Thymus (tissue), 11 donors: ENCODE results near the gene VDR. TPM values are rescaled to one million over a fixed set of nuclear protein-coding genes. Genes with fewer than 3 reads are reported as not detected.

Source experiments
- DNase-seq, 9 donors: peaks; one replicate each; pipeline ENCODE4 v3.0.0-alpha.2; 2013; ENCODE audit warnings: low spot score in 9 of 9, low read depth in 6 of 9, missing footprints in 1 of 9
- H3K27ac ChIP-seq, 2 donors: one replicate each; pipeline ENCODE4 v1.5.1; 2013; ENCODE audit warnings: control low read depth in 1 of 2, low read depth in 1 of 2, low read length in 1 of 2, mild to moderate bottlenecking in 1 of 2, moderate library complexity in 1 of 2
- H3K27me3 ChIP-seq, 2 donors: one replicate each; pipeline ENCODE4 v1.5.1; 2013; ENCODE audit warnings: low read length in 1 of 2; ENCODE audit not compliant: control insufficient read depth in 2 of 2, insufficient read depth in 1 of 2
- H3K36me3 ChIP-seq, 2 donors: one replicate each; pipeline ENCODE4 v1.5.1; 2013; ENCODE audit warnings: low read length in 1 of 2, mild to moderate bottlenecking in 1 of 2, moderate library complexity in 1 of 2; ENCODE audit not compliant: control insufficient read depth in 2 of 2, insufficient read depth in 2 of 2
- H3K4me1 ChIP-seq, 2 donors: one replicate each; pipeline ENCODE4 v1.5.1; 2013; ENCODE audit warnings: low read length in 2 of 2; ENCODE audit not compliant: control insufficient read depth in 2 of 2, insufficient read depth in 2 of 2
- H3K4me3 ChIP-seq, 2 donors: one replicate each; pipeline ENCODE4 v1.5.1; 2013; ENCODE audit warnings: low read length in 2 of 2, control low read depth in 1 of 2, mild to moderate bottlenecking in 1 of 2
- H3K9me3 ChIP-seq, 2 donors: one replicate each; pipeline ENCODE4 v1.5.1; 2013; ENCODE audit warnings: low read length in 1 of 2, mild to moderate bottlenecking in 1 of 2; ENCODE audit not compliant: control insufficient read depth in 2 of 2, insufficient read depth in 1 of 2
- WGBS: extraction: QIAGEN DNeasy Blood & Tissue Kit; methylation state at CpG from one replicate; pipeline ENCODE4 v1.1.7; 2013; 5-methylcytosine and 5-hydroxymethylcytosine counted together
- polyA plus RNA-seq: library from polyadenylated mRNA; stranded (reverse); fragments of 200-250 nt; gene quantifications from one replicate; pipeline ENCODE4 v1.2.3, GENCODE V29; 2013
- total RNA-seq: library from RNA; stranded (reverse); fragments of 120-200 nt; gene quantifications from one replicate; pipeline ENCODE4 v1.2.4, GENCODE V29; 2013
- donor health status: healthy.

VDR gene
- total and polyA plus RNA-seq, 2 donors, result 1.5 to 3.8 TPM

DNA sequence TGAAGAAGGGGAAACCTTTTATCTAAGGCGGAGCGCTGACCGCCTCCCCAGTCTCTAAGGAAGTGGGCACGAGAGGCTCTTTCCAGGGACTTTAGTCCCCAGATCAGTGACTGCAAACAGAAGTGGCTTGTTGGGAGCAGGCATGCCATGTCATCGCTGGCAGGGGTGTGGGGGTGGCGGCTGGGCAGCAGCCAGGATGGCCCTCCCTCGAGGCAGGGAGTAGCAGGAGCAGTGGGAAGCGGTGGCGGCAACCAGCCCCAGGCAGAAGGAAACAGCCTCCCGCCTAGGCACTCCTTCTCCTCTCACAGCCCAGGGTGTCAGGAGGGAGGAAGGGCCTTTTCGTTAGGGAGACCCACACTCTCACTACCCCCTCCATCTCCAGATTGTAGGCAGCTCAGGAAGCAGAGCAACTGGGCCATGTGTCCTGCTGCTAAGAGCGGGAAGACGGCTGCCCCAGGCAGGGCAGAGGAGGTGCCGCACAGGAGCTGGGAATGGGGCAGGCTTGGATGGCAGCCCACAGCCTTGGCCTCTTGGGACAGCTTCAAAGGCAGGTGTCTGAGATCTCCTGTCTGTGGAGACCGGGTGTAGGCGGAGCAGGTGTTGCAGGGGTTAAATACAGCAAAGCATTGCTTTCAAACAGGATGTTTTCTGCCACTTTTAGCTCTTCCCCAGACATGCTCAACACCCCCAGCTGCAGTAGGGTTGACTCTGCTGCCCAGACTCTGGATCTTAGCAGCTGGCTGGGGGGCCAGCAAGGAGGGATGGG, 21.8 kb downstream of the VDR start:
- peak overlapping the region; percentile 20 to 39 for H3K27ac ChIP-seq
- 43% methylated on average over 16 of the region's 16 CpGs for WGBS
- peak in 8 of 9 donors; percentile 33 to 84 (median 49) for DNase-seq
- H3K4me1 ChIP-seq, result peaks cover 15 to 34% of the 10 kb centered on the region in 2 donors
- no peak overlapping the region for H3K4me3 ChIP-seq
- H3K36me3 ChIP-seq, result no peaks in the 10 kb centered on the region
- H3K27me3 ChIP-seq, result peaks cover 0 to 3% of the 10 kb centered on the region in 2 donors
- no peaks in the 10 kb centered on the region for H3K9me3 ChIP-seq

DNA sequence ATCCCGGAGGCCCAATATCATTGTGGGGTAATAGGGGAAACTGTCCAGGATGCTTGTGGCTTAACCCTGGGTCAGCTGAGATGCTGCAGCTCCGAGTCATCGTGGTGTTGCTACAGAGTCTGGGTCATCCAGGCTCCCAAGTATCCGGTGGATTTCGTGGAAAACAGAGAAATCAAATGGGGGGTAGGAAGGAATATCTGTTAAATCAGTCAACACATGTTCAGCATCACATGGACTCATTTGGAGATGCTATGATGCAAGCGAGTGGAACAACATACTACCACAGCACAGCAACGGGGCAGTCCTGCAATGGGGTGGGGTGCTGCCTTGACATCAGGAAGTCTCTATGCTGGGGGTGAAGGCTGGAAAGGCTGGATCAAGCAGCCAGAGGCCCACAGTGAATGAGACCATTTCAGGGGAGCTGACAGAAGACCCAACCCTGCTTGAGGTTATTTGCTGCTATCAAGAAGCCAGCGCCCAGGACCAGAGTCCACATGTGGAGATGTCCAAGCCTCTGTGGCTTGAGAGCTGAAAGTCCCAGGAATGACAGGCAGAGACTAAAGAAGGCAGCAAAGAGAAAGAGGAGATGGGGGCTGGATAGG, 22.9 kb downstream of the VDR start:
- Histone ChIP-seq H3K9me3 (no peaks in the 10 kb centered on the region), H3K4me1 (peaks cover 15 to 34% of the 10 kb centered on the region in 2 donors), H3K27ac (no peak overlapping the region), H3K4me3 (no peak overlapping the region), H3K27me3 (peaks cover 0 to 3% of the 10 kb centered on the region in 2 donors), H3K36me3 (no peaks in the 10 kb centered on the region)
- no peak for DNase-seq
- WGBS, result 79% methylated on average over 8 of the region's 8 CpGs

GRCh38 chr12:47881051-47881450, 23.7 kb downstream of the VDR start:
- H3K4me3 ChIP-seq, result no peak overlapping the region
- H3K9me3 ChIP-seq, result no peaks in the 10 kb centered on the region
- peaks cover 0 to 3% of the 10 kb centered on the region in 2 donors for H3K27me3 ChIP-seq
- no peak overlapping the region for H3K27ac ChIP-seq
- no peaks in the 10 kb centered on the region for H3K36me3 ChIP-seq
- no peak for DNase-seq
- 98% methylated on average over 2 of the region's 2 CpGs for WGBS
- H3K4me1 ChIP-seq, result peaks cover 15 to 34% of the 10 kb centered on the region in 2 donors

DNA sequence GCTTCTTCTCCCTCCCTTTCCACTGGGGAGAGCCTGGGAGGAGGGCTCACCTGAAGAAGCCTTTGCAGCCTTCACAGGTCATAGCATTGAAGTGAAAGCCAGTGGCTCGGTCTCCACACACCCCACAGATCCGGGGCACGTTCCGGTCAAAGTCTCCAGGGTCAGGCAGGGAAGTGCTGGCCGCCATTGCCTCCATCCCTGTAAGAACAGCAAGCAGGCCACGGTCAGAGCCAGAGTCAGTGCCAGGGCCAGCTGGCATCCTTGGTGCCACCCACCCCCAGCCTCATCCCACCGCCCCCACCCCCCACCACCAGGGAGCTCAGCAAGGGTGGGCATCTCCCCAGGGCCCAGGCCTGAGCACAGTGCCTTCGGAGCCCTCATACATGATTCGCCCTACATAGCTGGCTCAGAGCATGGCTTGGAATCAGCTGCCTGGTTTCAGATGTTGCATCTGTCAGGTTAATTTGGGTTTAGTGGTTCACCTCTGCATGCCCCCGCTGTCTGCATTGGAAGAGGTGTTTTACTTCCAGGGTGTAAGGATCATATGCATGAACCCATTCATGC, 25.8 kb downstream of the VDR start:
- H3K9me3 ChIP-seq, result no peaks in the 10 kb centered on the region
- H3K4me3 ChIP-seq, result no peak overlapping the region
- no peak for DNase-seq
- peaks cover 15 to 21% of the 10 kb centered on the region in 2 donors for H3K4me1 ChIP-seq
- H3K27me3 ChIP-seq, result peaks cover 0 to 3% of the 10 kb centered on the region in 2 donors
- H3K36me3 ChIP-seq, result no peaks in the 10 kb centered on the region
- no peak overlapping the region for H3K27ac ChIP-seq
- WGBS, result 92% methylated on average over 10 of the region's 10 CpGs

DNA sequence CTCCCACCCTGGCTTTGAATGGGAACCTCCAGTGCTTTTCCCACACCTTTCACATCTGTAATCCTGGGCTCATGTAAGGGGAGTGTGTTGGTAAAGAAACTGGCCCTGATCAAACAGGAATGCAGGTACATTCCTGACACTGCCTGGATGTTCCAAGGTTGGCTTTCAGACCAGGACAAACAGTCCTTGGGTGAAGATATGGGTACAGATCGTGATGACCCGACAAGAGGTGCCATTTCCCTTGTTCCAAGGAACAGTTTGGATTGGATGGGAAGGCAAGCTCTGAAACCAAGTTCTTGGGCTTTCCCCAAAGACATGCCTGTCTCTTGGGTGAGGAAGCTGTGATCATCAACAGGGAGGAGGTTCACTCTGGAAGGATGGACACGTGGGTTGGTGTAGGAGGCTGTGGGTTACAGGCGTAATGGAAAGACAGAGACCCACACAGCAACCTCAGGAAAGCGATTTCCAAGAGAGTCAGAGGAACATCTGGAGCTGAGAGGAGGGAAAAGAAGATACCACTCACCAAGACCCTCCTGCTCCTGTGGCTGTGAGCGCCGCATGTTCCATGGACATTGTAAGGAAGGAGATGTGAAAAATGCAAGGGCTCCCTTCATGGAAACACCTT, 26.4 kb downstream of the VDR start:
- H3K36me3 ChIP-seq, result no peaks in the 10 kb centered on the region
- H3K27ac ChIP-seq, result no peak overlapping the region
- no peak for DNase-seq
- no peak overlapping the region for H3K4me3 ChIP-seq
- no peaks in the 10 kb centered on the region for H3K9me3 ChIP-seq
- 98% methylated on average over 7 of the region's 7 CpGs for WGBS
- H3K27me3 ChIP-seq, result peaks cover 0 to 3% of the 10 kb centered on the region in 2 donors
- H3K4me1 ChIP-seq, result peaks cover 9 to 15% of the 10 kb centered on the region in 2 donors

DNA sequence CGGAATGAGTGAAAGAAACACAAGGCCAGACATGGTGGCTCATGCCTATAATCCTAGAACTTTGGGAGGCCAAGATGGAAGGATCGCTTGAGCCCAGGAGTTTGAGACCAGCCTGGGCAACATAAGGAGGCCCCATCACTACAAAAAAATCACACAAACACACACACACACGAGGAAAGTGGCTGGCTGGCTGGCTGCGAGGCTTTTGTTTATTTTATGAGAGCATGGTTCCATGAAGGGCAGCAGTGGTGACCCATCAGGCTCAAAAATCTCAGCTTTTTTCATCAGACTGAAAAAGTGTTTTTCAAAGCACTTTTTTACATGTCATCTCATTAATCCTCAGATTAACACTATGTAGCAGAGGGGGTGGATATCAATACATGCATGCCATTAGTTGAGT, 27.7 kb downstream of the VDR start:
- Histone ChIP-seq H3K9me3 (no peaks in the 10 kb centered on the region), H3K4me3 (no peak overlapping the region), H3K27me3 (peaks cover 0 to 1% of the 10 kb centered on the region in 2 donors), H3K4me1 (peaks cover 0 to 2% of the 10 kb centered on the region in 2 donors), H3K27ac (no peak overlapping the region), H3K36me3 (no peaks in the 10 kb centered on the region)
- WGBS, result 98% methylated on average over 4 of the region's 4 CpGs
- no peak for DNase-seq

- no peaks in the 10 kb centered on the region for H3K4me1 ChIP-seq
- no peaks in the 10 kb centered on the region for H3K27me3 ChIP-seq
- no peaks in the 10 kb centered on the region for H3K36me3 ChIP-seq
- no peak overlapping the region for H3K4me3 ChIP-seq
- no peak overlapping the region for H3K27ac ChIP-seq
- no peaks in the 10 kb centered on the region for H3K9me3 ChIP-seq
- no peak for DNase-seq
Measured at GRCh38 chr12:47876440-47876960, 28.3 kb downstream of the VDR start.

DNA sequence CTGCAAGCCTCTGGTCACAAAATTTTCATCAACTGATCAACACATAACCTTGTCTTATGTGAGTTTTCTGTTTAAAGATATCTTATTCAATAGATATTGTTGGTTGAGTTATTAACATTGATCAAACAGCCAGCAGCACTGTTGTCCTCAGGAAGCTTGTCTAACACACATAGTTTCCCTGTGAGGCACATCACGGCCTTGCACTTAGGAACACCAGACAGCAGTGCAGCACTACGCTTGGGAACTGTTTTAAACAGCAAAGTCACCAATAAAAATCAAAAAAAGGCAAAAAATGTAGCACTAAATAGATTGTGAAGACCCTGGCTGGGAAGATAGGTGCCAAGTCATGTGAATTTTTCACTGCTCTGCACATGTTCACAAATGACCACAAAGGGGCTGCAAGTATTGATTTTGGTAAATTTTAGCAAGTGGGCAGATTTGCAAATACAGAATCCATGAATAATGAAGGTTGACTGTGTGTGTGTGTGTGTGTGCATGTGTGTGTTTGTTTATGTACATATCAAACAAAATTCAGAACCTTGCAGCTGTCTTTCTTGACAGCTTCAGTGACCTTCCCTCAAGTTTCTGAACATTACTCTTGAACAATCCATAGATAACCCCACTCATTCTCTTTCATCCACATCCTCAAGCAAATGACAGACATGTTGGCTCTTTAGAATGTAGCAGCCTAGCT, 28.9 kb downstream of the VDR start:
- no peaks in the 10 kb centered on the region for H3K36me3 ChIP-seq
- no peaks in the 10 kb centered on the region for H3K9me3 ChIP-seq
- WGBS, result 96% methylated on average over 2 of the region's 2 CpGs
- no peaks in the 10 kb centered on the region for H3K4me1 ChIP-seq
- DNase-seq, result no peak
- no peak overlapping the region for H3K4me3 ChIP-seq
- H3K27me3 ChIP-seq, result no peaks in the 10 kb centered on the region
- H3K27ac ChIP-seq, result no peak overlapping the region
